Ovary (tissue), 3 donors: ENCODE measurements around the gene PTPN1.

Source experiments
- EP300 ChIP-seq: sonication (generic); formaldehyde crosslinking; IDR thresholded peaks from one replicate; pipeline ENCODE4 v1.6.1; 2017; ENCODE audit warnings: antibody characterized with exemption
- POLR2A ChIP-seq: fragments of 450-650 bp; IDR thresholded peaks from one replicate; pipeline ENCODE4 v1.6.1; 2017; ENCODE audit warnings: antibody characterized with exemption, mild to moderate bottlenecking, moderate library complexity
- TF ChIP-seq, protein P1 (sequence below), 3 donors: fragments of 450-650 bp in 2 of 3; fragments of 200-600 bp in 1 of 3; IDR thresholded peaks; one replicate each; pipeline versions ENCODE4 v1.5.1 to v1.8.0; 2016 to 2022; ENCODE audit warnings: antibody characterized with exemption in 3 of 3, mild to moderate bottlenecking in 1 of 3
- donor health status: DM: no; HTN: no; CAD: no.

GRCh38 chr20:50487397-50487796 lies 22.8 kb upstream of the PTPN1 start:
- no peak for TF ChIP-seq POLR2A
- no peak for TF ChIP-seq EP300
- TF ChIP-seq, protein P1, sequence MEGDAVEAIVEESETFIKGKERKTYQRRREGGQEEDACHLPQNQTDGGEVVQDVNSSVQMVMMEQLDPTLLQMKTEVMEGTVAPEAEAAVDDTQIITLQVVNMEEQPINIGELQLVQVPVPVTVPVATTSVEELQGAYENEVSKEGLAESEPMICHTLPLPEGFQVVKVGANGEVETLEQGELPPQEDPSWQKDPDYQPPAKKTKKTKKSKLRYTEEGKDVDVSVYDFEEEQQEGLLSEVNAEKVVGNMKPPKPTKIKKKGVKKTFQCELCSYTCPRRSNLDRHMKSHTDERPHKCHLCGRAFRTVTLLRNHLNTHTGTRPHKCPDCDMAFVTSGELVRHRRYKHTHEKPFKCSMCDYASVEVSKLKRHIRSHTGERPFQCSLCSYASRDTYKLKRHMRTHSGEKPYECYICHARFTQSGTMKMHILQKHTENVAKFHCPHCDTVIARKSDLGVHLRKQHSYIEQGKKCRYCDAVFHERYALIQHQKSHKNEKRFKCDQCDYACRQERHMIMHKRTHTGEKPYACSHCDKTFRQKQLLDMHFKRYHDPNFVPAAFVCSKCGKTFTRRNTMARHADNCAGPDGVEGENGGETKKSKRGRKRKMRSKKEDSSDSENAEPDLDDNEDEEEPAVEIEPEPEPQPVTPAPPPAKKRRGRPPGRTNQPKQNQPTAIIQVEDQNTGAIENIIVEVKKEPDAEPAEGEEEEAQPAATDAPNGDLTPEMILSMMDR (IDR thresholded peaks at IDR 0.05): no peak
